HG03039 (cell line): ENCODE results near the gene GPC5.

Experiments used
- ATAC-seq: cut with Tn5 transposase; IDR thresholded peaks from one replicate; pipeline ENCODE4 v1.9.1; 2021; ENCODE audit warnings: mild to moderate bottlenecking, moderate library complexity; ENCODE audit not compliant: unreplicated experiment

The GPC5 gene

GRCh38 chr13:92775658-92776057, 1377.2 kb downstream of the GPC5 start:
- no peak for ATAC-seq

- no peak for ATAC-seq
Observed at GRCh38 chr13:92781965-92782690, 1383.7 kb downstream of the GPC5 start.

DNA sequence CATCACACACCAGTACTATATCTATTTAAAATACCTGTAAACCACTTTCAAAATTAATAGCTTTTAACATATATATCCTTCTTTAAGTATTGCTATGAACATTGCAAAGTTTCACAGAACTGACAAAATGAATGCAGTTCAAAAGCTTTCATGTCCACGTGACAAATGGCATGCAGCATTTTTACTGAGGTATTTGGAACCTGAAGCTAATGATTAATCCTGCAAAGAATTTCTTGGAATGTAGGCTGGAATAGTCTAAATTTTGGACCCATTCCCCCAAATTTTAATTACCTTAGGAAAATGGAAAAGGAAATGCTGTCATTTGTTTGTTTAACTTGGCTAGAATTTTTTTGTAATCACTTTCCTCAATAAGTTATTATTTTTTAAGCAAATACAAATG, 1404.4 kb downstream of the GPC5 start:
- ATAC-seq = no peak

GRCh38 chr13:92804346-92804745, 1405.9 kb downstream of the GPC5 start:
- ATAC-seq = no peak

- ATAC-seq = no peak
Observed at GRCh38 chr13:92804926-92805325, 1406.5 kb downstream of the GPC5 start.

DNA sequence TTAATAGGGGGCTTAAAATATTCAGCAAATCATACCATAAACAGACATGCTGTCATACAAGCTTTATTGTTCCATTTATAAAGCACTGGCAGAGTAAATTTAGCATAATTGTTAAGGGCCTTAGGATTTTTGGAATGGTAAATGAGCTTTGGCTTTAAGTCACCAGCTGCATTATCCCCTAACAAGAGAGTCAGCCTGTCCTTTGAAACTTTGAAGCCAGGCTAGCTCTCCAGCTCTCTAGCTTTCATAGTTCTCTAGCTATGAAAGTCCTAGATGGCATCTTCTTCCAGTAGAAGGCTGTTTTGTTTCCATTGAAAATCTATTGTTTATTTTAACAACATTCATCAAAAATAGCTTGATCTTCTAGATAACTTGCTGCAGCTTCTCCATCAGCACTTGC, 1407.3 kb downstream of the GPC5 start:
- no peak for ATAC-seq

- no peak for ATAC-seq
Observed at GRCh38 chr13:92806215-92806614, 1407.8 kb downstream of the GPC5 start.

DNA sequence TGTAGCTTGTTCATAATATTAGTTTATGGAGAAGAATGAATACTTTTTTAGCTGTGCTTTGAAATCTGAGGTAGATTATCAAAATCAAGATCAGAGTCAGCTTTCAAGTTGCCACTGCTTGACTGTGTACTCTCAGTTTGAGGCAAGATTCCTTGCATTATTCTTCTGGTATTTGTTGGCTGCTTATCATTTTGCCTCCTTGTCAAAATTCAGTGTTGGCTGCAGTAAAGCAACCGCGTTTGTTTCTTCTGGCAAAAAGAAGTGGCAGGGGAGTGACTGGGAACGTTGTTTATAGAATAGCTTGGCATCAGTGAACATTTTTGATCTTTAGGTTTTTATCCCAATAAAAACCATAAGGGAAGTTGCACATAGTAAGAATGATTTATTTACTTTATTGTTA, 1408.9 kb downstream of the GPC5 start:
- ATAC-seq = no peak

DNA sequence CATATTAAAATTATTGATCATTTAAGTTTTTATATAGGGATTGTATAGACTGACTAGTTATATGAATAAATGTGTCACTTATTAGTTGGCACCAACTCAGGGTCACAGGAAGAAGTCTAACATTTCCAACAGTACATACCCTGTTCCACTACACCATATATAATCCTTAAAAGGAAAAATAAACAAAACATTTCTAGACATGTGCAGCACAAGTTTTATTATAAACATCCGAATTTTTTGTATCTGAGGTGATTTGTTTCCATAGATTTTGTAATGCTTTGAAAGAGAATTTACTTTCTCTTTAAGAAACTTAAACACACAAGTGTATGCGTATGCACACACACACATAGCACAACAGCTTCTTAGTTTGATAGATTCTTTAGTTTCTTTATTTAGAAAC, 1409.5 kb downstream of the GPC5 start:
- no peak for ATAC-seq

DNA sequence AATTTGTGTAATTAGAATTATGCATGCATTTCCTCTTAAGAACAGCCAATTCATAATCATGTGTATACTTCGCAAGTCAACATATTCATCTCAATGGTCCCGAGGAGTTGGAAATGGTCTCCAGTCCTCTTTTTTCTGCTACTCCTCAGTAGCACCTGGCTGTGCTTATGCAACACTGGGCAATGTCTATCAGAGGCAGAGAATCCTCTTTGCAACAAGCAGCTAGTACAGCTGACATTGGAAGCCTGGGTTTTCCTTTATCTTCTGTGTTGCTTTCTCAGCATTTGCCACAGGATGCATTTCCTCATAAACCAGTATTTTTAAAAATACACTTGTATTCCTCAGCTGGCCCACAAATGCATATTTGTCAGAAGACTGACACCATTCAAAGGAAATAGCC, 1422.9 kb downstream of the GPC5 start:
- ATAC-seq = no peak

- no peak for ATAC-seq
Observed at GRCh38 chr13:92823059-92823458, 1424.6 kb downstream of the GPC5 start.

GRCh38 chr13:92825938-92826596, 1427.6 kb downstream of the GPC5 start:
- no peak for ATAC-seq

DNA sequence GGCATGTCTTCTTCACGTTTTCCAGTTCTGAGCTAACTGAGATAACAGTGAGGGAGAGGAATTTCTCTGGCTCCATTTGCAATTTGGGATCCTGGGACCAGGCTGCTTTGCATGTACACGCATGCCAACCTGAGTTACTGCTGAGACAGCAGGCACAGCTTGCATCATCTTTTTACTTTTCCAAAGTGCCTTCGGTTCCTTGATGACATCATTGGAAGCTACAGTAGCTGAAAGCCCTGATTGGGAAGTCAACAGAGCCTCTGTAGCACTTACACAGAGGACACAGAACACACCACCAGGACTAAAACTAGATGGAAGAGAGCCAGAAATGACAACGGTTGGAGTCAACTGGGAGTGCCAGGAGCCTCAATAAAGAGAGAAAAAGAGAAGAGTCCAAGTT, 1429.1 kb downstream of the GPC5 start:
- ATAC-seq = no peak

GRCh38 chr13:92829930-92830329, 1431.5 kb downstream of the GPC5 start:
- no peak for ATAC-seq

DNA sequence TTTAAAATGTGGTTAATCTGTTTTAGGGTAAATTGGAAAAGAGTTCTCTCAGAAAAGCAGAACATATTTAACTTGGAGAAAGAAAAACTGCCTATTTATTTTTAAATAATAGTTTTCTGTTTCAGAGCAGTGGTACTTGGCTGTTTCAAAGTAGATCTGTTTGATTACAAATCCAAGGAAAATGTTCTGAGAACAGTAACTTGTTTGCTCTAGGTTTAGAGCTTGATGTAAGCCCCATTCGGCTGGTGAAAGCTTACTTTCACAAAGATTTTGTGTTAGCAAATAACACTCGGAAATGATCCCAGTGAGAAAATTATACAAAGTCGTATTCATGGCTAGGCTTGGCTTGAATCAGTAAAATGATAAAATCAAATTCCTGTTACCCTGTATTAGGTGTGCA, 1432.4 kb downstream of the GPC5 start:
- no peak for ATAC-seq

GRCh38 chr13:92833071-92833470, 1434.7 kb downstream of the GPC5 start:
- no peak for ATAC-seq

DNA sequence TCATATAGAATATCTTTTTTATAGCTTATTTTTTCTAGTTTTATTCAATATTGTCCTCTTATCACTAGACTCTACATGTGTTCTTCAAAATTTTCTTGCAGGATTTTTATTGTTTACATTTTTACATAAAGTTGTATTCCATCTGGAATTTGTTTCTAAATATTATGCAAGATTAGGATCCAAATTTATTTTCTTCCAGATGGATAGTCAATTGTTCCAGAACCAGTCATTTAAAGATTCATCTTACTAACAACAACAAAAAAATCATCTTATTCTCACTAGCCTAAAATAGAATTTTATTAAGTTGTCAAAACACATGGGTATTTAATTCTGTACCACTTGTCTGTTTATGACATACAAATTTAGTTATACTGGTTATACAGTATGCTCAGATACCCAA, 1437.8 kb downstream of the GPC5 start:
- no peak for ATAC-seq

DNA sequence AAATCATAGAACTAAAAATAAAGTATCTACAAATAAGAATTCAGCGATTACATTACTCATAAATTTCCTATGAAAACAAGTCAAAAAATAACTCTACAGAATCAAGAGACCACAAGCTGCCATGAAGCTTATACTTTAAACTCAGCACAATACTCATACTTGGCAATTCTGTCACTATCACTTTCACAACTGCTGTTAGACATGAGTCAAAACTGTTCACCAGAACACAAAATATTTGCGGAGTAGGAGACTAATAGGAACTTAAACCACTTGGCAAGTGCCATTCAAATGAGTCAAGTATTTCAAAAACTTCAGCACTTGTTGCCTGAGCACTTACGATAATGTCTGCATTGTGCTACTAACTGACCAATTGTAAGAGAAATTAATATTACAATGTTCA, 1440.4 kb downstream of the GPC5 start:
- ATAC-seq = no peak

- ATAC-seq = no peak
Observed at GRCh38 chr13:92842145-92842544, 1443.7 kb downstream of the GPC5 start.

GRCh38 chr13:92843549-92843948, 1445.1 kb downstream of the GPC5 start:
- no peak for ATAC-seq

GRCh38 chr13:92849381-92849780, 1451.0 kb downstream of the GPC5 start:
- no peak for ATAC-seq

GRCh38 chr13:92864584-92865284, 1466.3 kb downstream of the GPC5 start:
- no peak for ATAC-seq
